ENCODE measurements around the gene NCF2.
"Not testable (repeated sequence)": the region's sequence is repeated elsewhere in the genome, so short reads cannot be mapped to it uniquely, and the experiment has no call there.

Gene NCF2

DNA sequence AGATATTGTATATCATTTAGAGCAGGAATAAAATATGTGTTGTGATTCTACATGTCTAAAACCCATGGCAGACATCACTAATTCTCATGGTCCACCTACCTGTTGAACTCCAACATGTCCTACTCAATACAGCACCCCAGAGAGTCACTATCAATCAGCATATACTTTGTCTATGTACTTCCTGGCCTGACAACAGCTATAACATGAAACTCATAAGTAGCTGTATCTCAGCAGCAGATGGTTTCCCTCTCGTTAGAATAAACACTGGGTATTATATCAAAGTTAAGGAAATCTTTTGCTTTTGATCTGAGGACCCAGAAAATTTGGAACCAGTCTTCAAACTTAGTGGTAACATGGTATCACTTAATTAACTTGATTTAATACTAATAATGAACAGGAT is 29.5 kb upstream of the NCF2 start:
- H3K4me3 ChIP-seq (replicated peaks; ENCODE audit: low read depth, low read length) = no peak overlapping the region
- TF ChIP-seq, protein P1, sequence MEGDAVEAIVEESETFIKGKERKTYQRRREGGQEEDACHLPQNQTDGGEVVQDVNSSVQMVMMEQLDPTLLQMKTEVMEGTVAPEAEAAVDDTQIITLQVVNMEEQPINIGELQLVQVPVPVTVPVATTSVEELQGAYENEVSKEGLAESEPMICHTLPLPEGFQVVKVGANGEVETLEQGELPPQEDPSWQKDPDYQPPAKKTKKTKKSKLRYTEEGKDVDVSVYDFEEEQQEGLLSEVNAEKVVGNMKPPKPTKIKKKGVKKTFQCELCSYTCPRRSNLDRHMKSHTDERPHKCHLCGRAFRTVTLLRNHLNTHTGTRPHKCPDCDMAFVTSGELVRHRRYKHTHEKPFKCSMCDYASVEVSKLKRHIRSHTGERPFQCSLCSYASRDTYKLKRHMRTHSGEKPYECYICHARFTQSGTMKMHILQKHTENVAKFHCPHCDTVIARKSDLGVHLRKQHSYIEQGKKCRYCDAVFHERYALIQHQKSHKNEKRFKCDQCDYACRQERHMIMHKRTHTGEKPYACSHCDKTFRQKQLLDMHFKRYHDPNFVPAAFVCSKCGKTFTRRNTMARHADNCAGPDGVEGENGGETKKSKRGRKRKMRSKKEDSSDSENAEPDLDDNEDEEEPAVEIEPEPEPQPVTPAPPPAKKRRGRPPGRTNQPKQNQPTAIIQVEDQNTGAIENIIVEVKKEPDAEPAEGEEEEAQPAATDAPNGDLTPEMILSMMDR (IDR thresholded peaks at IDR 0.05; ENCODE audit: insufficient read depth, low read length, poor library complexity, severe bottlenecking) = no peak
- H3K27me3 ChIP-seq (replicated peaks; ENCODE audit: control insufficient read depth, insufficient read depth, low read length) = no peaks in the 10 kb centered on the region
- no peak for DNase-seq (ENCODE audit: extremely low read depth, insufficient read length)
- no peaks in the 10 kb centered on the region; the same call in 1 of the 2 replicates for H3K36me3 ChIP-seq (ENCODE audit: control insufficient read depth, insufficient read depth, low read length)

DNA sequence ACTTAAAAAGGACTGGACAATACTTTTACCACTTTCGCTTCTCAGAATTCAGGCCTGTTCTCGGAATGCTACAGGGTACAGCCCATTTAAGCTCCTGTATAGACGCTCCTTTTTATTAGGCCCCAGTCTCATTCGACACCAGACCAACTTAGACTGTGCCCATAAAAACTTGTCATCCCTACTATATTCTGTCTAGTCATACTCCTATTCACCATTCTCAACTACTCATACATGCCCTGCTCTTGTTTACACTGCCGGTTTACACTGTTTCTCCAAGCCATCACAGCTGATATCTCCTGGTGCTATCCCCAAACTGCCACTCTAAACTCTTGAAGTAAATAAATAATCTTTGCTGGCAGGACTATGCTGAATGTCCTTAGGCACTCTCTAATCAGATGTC is 27.9 kb upstream of the NCF2 start:
- not testable (repeated sequence) for H3K4me3 ChIP-seq (replicated peaks; ENCODE audit: low read depth, low read length); DNase-seq (ENCODE audit: extremely low read depth, insufficient read length); H3K36me3 ChIP-seq (ENCODE audit: control insufficient read depth, insufficient read depth, low read length); H3K27me3 ChIP-seq (replicated peaks; ENCODE audit: control insufficient read depth, insufficient read depth, low read length)

DNA sequence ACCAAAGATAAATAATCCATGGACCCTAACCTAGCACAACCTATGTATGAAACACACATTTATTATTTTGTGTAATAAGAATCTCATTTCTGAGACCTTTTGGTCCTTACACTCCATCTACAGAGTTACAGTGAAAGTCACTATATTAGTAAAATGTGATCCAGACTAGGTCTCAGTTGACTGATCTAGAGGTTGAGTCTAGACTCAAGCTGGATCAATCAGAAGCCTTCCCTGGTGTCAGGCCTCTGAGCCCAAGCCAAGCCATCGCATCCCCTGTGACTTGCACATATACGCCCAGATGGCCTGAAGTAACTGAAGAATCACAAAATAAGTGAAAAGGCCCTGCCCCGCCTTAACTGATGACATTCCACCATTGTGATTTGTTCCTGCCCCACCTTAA is 22.7 kb upstream of the NCF2 start:
- H3K4me3 ChIP-seq (replicated peaks; ENCODE audit: low read depth, low read length); H3K27me3 ChIP-seq (replicated peaks; ENCODE audit: control insufficient read depth, insufficient read depth, low read length); DNase-seq (ENCODE audit: extremely low read depth, insufficient read length); H3K36me3 ChIP-seq (ENCODE audit: control insufficient read depth, insufficient read depth, low read length): not testable (repeated sequence)

DNA sequence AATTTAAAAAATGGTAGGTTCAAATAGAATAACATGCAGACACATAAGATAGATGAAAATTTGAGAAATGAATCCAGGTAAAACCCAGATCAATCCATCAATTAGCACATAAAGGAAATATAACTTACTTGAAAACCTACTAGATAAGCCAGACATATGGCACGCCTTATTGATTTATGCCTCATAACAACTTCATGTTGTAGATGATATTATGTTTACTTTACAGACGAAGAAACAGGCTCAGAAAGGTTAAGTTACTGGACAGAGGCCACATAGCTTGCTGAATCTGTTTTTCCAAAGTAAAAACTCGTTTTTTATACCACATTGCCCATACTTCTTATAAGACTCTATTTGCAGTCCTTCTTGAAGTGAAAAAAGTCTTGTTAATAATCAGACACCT is 22.1 kb upstream of the NCF2 start:
- no peak overlapping the region for H3K4me3 ChIP-seq (replicated peaks; ENCODE audit: low read depth, low read length)
- H3K36me3 ChIP-seq (ENCODE audit: control insufficient read depth, insufficient read depth, low read length) = no peaks in the 10 kb centered on the region
- TF ChIP-seq, protein P1 (IDR thresholded peaks at IDR 0.05; ENCODE audit: insufficient read depth, low read length, poor library complexity, severe bottlenecking) = no peak
- DNase-seq (ENCODE audit: extremely low read depth, insufficient read length) = no peak
- H3K27me3 ChIP-seq (replicated peaks; ENCODE audit: control insufficient read depth, insufficient read depth, low read length) = no peaks in the 10 kb centered on the region

DNA sequence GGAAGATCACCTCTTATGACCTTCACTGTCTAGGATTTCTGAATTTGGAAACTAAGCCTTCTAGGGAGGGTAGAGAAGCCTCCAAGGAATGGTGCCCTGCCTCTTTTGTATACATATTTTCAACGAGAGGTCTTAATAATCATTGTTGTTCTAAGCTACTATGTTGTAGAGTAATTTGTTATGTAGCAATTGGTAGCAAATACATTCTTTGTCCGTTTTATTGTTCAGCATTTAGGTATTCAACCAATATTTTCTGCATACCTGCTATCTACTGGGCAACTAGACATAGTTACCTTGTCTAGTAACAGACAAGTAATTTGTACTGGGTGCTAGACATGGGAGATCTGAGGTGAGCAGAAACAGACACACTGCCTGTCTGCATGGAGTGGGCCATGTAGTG is 20.8 kb upstream of the NCF2 start:
- H3K27me3 ChIP-seq (replicated peaks; ENCODE audit: control insufficient read depth, insufficient read depth, low read length) = no peaks in the 10 kb centered on the region
- DNase-seq (ENCODE audit: extremely low read depth, insufficient read length) = no peak
- TF ChIP-seq, protein P1 (IDR thresholded peaks at IDR 0.05; ENCODE audit: insufficient read depth, low read length, poor library complexity, severe bottlenecking) = no peak
- H3K4me3 ChIP-seq (replicated peaks; ENCODE audit: low read depth, low read length) = no peak overlapping the region
- no peaks in the 10 kb centered on the region for H3K36me3 ChIP-seq (ENCODE audit: control insufficient read depth, insufficient read depth, low read length)

DNA sequence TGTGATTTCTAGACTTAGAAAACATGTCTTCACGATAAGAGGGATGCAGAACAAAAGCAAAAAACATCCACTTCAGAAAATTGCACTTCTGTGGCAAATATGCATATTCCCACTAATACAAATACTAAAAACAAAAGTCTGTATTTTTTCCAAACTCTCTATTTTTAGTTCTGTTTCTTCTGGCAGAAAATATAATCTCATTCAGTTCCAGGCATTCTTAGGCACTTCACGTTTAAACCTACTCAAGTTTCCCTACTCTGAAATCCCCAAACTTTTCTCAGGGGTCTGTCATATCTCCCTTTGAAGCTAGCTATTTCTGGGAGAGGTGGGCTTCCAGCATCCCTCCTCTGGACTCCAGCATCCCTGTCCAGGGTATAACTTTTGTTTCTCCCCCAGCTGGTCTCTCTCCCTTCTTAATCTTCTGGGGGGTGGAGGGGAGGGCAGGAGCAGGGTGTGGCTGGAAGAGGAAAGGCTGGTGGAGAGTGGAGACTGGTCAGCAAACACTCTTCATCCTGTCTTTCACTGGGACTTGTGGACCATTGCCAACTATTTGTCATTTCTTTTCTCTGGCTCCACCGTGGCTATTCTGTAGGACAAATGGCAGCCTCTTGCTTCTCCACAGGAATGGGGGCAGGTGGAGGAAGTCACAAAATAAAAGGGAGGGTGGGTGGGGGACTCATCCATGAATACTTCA is 19.6 kb upstream of the NCF2 start:
- Histone ChIP-seq H3K27me3 (replicated peaks; ENCODE audit: control insufficient read depth, insufficient read depth, low read length) (no peaks in the 10 kb centered on the region), H3K36me3 (ENCODE audit: control insufficient read depth, insufficient read depth, low read length) (no peaks in the 10 kb centered on the region), H3K4me3 (replicated peaks; ENCODE audit: low read depth, low read length) (no peak overlapping the region)
- no peak for DNase-seq (ENCODE audit: extremely low read depth, insufficient read length)
- TF ChIP-seq, protein P1 (IDR thresholded peaks at IDR 0.05; ENCODE audit: insufficient read depth, low read length, poor library complexity, severe bottlenecking) = no peak

DNA sequence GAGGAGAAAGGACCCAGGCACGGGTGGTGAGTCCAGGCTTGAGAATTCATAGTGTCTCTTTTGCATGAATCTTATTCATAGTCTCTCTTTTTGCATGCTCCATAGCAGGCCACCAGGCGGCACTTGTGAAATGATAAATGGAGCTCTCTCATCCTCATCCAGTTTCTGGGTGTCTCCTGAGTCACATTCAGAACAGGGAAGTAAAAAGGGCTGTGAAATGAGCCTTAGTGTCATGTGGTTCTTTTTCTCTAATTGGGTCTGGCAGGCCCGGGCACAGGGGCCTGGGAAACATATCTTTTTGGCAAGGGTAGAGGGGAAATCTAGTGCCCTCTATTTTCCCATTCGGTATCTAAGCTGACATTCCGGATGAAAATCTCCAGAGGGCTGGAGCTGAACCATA is 19.1 kb upstream of the NCF2 start:
- Histone ChIP-seq H3K27me3 (replicated peaks; ENCODE audit: control insufficient read depth, insufficient read depth, low read length) (no peaks in the 10 kb centered on the region), H3K36me3 (ENCODE audit: control insufficient read depth, insufficient read depth, low read length) (no peaks in the 10 kb centered on the region), H3K4me3 (replicated peaks; ENCODE audit: low read depth, low read length) (no peak overlapping the region)
- DNase-seq (ENCODE audit: extremely low read depth, insufficient read length) = no peak
- TF ChIP-seq, protein P1 (IDR thresholded peaks at IDR 0.05; ENCODE audit: insufficient read depth, low read length, poor library complexity, severe bottlenecking) = peak; percentile 78
